ENCODE results near the gene CRACDL.
A peak's percentile ranks its signal among the peaks of the same experiment; 100 is the strongest.

CRACDL gene

DNA sequence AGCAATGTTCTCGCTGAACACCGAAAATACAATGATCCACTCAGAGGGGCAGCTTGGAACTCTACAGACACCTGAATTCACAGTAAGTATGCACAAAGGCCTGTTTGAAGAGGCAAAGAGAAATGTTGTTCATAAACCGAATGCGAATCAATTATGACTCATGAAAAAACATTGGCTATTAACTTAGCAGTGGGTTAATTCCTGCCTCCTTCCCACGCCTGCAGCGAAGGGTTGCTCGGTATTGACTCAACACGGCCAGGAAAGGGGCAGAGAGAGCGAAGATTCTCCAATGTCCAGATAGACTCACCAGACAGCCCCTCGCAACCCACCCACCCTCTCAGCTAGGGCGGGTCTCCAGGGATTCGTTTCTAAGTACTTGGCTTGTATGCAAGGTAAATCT is 9.4 kb downstream of the CRACDL start:
- no peak for DNase-seq (ENCODE audit: low spot score)

DNA sequence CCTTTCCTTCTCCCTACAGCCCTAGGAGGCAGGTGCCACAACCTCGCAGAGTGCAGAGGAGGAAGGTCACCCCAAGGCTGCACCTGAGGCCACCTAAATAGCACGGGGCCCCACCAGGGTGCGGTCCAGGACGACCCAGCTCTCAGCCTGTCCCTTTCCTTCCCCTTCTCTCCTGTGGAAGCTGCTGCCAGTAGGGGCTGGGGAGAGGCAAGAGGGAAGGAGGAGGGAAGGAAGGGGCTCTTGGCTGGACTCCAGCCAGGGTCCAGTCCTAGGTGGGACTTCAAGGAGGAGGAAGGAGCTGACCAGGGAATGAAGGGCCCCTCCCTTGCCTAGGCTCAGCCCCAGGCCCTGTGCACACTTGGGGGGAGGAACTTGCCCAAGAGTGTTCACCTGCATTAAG is 11.1 kb downstream of the CRACDL start:
- DNase-seq (ENCODE audit: low spot score), result no peak

DNA sequence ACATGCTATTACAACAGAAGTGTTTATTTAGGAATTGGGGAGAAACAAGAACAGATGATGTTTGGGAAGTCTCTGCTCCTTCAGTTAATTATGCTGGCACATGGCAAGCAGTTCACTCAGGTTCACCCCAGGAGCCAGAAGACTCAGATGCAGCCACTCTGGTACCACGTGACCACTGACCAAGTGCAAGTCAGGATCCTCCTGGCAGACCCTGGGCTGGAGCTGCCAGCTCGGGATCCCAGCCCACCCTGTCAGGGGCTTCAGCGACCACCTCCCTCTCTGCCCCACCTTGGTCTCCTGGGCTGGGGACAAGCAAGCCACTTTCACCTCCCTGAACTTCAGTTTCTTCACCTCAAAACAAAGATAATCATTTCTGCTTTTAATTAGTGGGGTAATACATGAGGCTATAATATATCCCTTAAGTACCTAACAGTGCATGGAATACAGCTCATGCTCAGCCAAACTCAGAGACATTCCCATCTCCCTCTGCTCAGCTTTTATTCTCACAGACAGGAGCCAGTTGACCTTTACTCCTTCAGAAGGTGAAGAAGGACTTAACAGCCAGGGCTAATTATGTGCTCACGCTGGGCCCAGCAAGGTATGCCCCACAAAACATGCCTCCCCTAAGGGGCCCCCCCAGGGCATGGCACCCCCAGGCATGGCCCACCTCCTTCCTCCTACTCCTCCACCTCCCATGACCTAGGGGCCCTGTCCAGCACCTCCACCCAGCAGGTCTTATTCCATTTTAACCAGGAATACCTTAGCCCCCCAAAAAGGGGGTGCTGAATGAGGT is 11.8 kb downstream of the CRACDL start:
- no peak for DNase-seq (ENCODE audit: low spot score)

DNA sequence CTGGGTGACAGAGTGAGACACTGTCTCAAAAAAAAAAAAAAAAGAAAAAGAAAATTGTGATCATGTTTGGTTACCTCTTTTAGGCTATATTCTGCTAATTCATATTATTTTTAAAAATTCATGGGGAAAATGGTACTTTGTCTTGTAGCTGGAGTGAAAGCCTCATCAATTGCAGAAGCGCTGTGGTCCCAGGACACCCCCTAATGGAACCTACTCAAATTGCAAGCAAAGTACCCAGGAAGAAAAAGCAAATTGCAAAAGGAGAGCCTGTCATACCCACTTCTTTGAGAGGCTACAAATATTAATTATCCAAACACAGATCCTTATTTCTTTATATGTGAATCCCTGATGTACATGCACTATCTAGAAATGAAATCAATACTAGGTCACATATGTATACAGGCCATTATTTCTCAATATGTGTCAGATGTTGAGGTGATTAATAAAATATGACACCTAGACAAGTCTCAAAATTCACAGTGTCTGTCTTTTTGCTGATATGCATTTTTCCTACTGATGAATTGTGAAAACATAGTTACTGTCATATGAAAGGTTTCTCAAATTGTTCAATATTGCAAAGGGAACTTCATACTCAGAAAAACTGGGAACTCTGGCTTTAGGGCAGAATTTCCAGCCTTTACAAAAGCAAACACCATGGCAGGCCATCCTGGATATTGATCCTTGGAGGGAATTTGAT is 12.6 kb downstream of the CRACDL start:
- DNase-seq (ENCODE audit: low spot score), result no peak

DNA sequence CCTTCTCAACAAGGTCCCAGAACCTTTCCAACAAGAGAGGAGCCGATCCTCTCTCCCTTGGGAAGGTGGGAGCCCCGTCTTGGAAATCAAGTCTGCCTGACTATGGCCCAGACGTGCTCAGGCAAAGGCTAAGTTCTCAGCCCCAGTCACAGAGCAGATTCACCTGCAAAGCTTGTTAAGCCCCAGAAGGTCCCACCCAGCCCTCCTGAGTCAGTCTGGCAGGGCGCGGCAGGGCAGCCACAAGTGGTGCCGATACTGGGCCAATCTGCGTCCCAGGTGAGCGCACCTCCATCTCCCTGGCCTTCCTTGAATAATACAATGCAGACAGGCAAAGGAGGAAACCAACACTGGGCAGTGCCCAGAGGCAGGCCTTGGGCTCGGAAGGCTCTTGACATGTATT is 15.0 kb downstream of the CRACDL start:
- DNase-seq (ENCODE audit: low spot score), result peak; percentile 3

DNA sequence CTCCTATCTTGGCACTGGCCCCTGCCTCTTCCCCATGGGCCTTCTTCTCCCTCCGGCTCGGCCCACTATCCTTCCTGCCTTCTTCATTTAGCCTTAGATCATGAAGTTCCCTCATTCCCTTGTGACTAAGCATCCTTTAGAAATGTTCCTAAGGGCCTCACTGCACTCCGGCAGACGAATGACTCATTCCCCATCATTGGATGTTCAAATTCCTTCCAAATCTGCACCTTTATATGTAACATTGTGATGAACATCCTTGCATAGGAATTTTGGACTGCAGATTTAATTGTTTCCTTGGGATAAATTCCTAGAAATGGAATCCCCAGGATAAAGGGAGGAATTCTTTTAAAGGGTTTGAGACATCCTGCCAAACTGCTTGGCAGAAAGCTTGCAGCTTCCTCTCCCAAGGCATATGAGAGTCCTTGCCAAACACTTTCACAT is 19.0 kb downstream of the CRACDL start:
- no peak for DNase-seq (ENCODE audit: low spot score)

DNA sequence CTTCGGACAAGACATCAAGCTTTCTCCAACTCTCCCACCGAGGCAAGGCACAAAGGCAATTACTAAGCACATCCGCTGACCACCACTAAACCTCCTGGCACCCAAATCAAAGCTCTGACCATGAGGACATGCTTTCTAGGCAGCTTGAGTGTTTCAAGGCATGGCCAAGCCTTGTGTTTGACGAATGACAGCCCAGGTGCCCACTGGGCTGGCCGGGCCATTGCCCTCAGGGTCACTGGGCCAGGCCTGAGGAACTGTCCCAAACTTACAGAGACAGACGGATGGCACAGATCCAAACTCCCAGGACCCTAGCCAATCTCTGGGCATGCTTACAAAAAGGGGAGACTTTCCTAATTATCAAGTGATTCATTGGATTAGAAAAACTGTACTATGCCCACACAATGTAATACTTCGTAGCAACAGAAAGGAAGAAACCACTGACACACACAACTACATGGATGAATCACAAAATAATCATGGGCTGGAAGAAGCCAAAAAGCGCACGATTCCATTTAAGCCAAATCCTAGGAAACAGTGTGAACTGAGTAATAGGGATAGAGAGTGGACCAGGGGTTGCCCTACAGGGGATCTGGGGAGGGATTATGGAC is 20.2 kb downstream of the CRACDL start:
- peak; percentile 37 for DNase-seq (ENCODE audit: low spot score)

DNA sequence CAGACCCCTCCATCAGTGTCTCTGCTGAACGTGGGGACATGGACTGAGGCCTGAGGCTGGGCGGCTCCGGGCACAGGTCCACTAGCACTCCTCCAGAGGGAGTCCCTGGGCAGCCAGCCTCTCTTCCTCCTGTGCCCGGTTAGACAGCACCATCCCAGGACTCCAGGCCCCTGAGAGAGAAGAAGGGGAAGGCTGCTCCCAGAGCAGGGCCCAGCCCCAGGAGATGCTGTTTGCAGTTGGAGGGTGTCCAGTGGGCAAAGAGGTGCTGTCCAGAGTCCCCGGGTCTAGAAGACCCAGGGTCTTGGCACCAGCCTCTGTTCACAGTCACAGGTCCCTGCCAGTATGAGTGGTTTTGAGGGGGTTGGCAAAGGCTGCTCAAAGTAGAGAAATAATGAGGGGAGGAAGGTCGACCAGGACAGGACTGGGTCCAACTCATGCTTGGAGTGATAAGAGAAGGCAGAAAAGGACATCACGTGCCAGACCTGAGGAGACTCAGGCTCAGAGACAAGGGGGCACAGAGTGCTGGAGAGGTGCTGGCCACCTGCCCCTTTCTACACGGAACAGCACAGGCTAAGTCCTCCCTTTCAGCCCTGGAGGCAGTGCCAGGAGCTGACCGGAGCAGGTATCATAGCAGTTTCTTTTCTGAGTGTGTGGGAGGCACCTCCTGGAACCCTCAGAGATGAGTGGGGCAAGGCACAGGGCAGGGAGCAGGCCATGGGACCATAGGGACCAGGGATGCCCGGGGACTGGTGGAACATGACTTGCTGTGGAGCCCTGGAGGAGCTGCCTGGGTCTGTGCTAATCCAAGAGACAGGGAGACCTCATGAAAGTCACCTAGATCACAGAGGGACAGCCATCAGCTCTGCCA is 21.1 kb downstream of the CRACDL start:
- DNase-seq (ENCODE audit: low spot score), result peak; percentile 51

DNA sequence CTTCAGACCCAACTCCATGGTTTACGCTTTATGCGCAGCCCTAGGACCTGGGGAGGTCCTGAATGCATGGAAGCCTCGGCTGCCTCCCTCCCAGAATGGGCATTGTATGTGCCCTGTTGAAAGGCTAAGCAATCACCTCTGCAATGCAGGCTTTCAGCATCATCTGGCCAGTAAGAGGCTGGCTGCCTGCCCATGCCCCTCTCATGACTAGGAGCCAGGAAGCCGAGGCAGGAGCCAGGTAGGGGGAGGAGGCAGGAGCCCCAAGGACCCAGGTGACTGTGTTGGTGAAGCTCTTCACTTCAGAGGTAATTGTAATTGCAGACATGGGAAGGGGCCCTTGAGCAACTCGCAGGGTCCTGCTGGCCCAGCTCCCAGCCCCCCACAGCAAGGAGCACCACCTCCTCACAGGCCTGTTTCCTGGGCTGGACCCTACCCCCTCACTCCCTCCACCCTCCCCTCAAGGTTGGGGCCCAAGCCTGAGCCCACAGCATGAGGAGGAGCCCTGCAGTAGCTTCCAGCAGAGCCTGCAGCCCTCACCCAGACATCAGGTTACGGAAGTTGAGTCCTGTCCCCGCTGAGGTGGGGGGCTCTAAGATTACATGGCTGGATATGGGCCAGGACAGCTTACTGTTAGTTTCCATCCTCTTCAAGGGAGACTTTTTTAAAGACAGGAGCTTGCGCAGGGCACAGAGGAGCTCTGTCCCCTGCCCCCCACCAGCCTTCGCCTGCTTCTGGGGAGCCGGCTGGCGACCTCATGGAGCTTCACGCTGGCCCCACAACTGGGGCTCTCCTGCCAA is 21.9 kb downstream of the CRACDL start:
- peak; percentile 57 for DNase-seq (ENCODE audit: low spot score)

DNA sequence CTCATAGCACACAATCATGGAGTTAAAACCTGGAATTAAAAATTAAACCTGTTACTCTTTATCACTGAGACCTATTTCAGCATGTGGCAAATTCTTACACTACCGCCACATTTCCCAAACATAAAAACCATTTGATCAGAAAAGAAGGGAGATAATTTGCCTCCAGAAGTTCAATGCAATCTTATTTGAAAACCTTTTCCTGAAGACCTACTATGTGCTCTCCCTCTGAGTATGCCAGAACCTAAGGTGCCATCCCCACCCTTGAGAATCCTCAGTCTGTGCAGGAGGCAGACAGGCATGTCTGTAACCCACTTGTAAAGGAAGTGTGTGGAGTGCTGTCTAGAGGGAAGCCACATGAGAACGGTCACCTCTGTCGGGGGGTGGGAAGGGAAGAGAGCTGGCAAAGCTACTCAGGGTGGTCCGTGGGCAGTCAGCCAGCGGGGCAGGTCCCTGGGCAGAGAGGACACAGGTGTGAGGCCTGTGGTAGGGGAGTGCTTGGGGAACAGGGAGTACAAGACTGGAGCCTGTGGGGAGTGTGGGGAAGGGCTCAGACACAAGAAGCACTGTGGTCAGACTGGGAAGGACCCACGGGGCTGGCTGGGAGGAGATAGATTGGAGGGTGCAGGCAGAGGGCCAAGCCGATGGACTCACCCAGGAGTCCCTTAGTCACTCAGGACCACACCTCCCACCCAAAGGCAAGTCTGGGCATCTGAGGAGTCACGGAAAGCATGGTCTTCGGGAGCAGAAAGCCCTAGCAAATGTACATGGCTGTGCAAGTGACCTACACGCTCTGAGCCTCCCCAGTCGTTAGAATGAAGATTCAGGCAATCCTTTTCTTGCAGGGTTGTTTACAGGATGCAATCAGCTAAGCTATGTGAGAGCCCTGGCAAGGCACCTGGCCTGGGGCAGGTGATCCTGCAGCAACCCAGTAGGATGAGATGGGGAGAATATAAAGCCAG is 22.8 kb downstream of the CRACDL start:
- peak; percentile 64 for DNase-seq (ENCODE audit: low spot score)

DNA sequence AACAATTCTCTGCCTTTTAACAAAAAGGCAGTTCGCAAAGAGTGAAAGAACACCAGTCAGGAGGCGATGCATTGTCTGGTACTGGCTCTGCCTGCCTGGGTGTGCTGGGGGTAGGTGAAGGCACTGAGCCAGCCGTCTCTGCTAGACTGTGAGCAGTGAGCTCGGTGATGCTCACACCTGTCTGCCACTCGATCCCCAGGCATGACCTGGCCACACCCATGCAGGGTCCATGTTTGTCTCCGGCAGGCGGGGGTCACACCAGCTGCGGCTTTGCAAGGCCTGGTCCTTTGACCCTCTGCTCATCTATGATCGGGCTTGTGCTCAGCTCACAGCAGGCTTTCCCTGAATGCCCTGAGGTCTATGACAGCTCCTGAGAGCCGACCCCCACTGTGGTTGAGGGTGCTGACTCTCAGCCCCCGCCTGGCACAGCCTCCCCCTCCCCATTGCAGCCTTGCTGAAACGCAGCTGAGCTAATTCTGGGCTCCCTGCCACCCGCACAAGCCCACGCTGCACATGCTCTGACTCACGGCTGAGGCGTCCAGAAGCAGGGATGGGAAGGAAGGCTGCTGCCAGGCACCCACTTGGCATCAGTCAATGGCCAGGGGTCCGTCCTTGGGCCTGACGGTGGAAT is 23.7 kb downstream of the CRACDL start:
- peak; percentile 70 for DNase-seq (ENCODE audit: low spot score)

DNA sequence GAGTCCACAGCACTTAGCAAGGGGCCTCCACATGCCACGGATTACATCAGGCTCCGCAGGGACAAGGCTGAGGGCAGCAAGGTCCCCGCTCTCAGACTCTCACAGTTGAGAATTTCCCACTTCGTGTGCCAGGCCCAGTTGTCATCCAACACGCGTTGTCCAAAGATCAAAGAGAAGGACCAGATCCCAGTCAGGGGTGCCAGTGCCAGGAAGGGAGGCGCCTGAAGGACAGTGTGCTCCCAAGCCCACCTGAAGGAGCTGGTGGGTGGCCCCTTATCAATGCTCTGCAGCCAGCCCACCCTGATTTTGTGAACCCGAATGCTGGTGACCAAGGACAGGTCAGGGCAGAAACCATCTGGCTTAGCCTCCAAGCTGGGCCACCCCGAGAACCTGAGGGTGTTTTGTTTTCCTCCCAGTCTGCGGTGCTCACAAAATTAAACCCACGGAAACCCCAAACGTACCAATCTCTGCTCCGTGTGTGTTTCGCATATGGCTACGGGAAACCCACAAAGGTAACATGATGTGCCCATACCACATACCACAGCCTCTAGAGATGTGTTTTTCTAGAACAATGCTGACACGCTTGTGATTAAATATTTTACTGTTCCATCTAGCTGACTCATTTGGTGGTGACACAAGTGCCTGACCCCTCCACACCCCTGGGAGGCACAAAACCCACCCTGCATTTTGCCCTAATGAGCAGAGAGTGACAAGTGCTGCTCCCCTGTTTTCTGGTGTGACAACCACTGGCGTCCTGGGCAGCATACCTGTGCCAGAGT is 24.5 kb downstream of the CRACDL start:
- DNase-seq (ENCODE audit: low spot score), result no peak

DNA sequence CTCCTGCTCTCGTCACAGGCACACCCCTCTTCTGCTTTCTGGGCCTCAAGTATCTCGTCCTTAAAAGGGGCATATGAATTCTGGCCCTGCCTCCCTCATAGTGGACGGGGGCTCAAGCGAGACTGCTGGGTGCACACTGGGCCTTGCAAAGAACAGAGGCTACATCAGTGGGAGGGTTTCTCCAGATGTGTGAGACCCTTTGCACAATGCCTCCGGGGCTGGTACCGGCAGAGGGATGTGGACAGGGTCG is 25.0 kb downstream of the CRACDL start:
- no peak for DNase-seq (ENCODE audit: low spot score)

DNA sequence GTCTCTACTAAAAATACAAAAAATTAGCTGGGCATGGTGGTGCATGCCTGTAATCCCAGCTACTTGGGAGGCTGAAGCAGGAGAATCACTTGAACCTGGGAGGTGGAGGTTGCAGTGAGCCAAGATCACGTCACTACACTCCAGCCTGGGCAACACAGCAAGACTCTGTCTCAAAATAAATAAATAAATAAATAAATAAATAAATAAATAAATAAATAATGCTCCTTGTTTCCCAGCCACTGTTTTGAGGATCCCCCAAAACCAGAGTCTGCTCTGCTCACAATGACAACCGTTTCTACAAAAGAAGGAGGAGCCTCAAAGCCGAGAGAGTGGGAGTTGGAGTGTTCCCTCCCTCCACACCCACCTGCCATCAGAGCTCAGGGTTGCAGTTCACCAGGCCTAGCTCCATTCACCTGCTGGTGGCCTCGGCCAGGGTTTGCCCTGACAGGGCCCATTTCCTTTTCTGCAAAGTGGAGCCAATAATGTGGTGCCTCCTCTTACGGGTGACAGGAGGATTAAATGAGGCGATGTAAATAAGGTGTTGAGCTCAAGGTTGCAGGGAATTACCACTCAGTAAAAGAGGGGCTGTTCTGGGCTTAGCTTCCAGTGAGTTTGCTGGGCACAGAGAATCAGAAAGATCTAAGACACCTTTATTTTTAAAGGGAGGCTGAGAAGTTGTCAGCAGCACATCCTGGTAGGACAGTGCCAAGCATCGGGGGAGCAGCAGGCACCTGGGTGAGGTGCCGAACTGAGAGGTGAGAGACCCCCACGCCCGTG is 25.5 kb downstream of the CRACDL start:
- no peak for DNase-seq (ENCODE audit: low spot score)

DNA sequence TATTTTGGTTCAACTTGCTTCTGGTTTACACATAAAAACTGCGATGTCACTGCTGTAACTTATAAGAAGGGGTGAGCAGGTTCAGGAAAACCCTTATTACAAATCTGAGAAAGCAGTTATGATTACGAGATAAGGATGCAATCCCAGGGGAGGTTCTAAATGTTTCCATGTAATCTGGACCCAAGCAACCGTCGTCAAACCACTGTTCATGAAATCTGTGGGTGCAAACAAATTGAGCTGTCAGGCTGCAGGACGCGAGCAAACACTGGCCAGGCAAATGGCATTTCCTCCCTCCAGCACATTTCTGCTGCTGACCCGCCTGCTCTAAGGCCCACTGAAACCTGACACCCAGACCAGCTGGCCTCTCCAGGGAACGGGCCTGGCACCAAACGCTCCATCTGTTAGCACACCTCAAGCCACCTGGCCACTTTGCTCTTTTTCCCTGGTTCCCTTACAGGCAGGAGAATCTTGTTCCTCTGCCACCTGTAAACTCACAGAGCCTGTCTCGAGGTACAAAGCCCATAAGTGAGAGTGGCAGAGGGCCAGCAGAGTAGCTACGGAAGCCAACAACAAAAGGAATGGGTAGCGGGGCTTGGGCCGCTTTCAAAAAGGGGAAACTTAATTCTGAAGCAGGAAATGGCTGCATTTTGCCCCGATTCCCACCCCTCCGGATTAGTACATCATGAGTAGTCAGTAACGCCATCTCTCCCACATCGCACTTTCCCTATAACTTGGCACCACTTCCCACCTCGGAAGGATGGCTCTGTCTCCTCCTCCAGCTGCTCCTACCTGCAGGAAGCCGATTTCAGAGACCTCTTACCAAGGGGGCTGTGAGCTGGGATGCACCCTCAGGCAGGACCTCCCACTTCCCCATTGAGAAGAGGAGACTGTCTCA is 26.5 kb downstream of the CRACDL start:
- no peak for DNase-seq (ENCODE audit: low spot score)

DNA sequence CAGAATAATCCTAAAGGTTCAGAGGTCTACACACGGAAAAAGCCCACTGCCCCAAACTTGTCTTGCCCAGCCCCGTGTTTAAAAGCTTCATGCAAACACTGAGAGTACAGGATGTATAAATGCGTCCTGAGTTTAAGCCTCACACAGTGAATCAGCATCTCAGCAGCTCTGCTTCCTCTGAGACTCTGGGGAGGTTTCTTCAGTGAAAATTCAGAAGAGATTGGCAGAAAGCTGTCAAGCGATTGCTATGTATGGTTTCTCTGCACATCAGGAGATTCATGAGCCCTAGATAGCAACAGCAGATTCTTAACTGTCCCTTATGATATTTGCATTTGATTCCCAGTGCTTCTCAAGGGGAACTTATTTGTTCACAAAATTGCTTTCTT is 27.1 kb downstream of the CRACDL start:
- DNase-seq (ENCODE audit: low spot score), result no peak
